HPDE6-E6E7 (cell line): ENCODE results near the gene PTPRK.

Experiments
- DNase-seq: peaks from one replicate; pipeline ENCODE4 v3.0.0; 2011; ENCODE audit warnings: missing footprints; ENCODE audit errors: extremely low spot score

PTPRK gene

DNA sequence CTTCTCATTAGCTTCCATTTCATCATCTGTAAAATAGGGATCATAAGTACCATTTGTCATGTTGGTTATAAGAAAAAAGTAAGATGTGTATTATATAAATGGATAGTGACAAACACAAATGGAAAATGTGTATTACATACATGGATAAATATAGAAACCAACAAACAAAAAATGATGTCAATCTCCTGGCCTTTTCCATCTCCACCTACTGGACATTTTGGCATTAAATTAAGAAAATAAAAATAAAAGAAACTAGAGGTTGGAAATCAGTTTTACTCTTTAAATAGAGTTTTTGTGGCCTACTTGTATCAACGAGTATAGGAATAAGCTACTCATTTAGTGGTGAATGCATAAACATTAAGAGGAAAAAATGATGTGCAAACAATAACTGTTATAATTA, 552.0 kb downstream of the PTPRK start:
- no peak for DNase-seq

DNA sequence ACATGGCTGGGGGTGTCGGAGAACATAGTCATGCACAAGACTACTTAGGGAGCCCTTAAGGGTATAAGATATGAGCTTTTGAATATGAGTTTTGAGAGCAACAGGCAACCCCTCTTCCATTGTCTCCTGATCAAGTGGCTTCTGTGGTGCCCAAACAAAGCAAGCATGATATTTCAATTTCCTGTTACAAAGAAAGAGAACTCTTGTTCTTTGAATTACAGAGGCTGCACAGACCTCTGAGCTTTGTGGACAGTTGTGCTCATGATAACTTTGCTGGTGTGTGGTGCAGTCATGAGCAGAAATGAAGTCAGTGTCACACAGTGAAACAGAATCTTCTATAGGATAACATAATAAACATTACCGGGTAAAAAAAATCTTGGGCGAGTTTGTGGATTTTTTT, 552.7 kb downstream of the PTPRK start:
- no peak for DNase-seq

DNA sequence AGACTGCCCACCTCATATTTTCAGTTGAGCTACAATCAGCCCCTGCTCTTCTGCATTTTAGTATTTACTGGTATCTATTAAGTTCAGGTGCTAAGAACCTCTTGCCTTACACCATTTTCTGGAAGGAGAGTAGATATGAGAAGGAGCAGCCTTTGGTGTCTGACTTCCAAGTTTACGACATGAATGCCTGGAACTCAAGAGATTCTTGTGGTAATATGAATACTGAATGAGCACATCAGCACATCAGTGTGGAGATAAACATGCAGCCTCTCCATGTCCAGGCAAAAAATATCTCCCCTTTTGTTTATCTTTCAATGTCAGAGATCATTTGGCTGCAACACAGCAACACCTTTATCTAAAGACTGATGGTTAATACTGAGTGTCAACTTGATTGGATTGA, 553.8 kb downstream of the PTPRK start:
- DNase-seq = no peak

DNA sequence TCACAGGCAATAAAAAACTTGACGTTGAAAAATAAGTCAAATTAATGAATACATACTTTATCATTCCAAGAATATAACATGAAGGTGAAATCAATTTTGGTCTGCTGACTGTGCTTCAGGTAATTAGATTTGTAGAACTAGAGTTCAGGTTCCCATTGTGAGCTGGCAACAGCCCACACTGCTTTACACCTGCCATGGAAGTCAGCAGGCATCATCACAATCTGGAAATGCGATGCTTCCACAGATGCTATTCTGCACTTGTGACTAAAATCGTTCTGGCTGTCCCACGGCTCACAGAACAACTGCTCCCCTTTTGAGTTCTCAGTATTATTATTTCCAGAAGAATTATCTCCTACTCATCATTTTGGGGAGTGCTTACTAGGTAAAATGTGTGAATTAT, 556.9 kb downstream of the PTPRK start:
- DNase-seq = no peak

DNA sequence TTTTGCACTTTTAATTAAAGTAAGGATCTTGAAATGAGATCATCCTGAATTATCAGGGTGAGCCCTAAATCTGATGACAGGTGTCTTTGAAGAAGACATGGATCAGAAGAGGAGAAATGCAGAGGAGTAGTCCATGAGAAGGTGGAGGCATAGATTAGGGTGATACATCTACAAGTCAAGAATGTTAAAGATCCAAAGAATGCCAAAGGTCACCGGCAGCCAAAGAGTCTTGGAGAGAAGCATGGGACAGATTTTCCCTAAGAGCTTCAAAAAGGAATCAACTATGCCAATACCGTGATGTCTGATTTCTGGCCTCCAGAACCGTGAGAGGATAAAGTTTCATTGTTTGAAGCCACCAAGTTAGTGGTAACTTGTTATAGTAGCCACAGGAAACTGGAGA, 560.5 kb downstream of the PTPRK start:
- no peak for DNase-seq

DNA sequence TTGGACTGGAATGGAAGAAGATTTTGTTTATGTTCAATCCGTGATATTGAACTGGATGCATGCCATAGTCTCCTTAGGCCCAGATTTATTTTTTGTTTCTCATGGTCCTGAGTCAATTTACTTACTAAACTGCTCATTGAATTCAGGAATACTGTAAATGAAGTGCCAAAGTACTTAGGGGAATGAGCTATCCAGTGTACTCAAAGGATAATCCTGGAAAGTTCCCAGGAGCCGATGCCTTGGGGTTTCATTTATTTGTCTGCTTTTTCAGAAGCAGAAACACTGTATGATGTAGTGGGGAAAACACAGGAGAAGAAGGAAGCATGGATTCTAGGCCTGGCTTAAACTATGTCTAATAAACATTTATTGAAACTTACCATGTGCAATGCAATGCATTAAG, 563.4 kb downstream of the PTPRK start:
- no peak for DNase-seq

DNA sequence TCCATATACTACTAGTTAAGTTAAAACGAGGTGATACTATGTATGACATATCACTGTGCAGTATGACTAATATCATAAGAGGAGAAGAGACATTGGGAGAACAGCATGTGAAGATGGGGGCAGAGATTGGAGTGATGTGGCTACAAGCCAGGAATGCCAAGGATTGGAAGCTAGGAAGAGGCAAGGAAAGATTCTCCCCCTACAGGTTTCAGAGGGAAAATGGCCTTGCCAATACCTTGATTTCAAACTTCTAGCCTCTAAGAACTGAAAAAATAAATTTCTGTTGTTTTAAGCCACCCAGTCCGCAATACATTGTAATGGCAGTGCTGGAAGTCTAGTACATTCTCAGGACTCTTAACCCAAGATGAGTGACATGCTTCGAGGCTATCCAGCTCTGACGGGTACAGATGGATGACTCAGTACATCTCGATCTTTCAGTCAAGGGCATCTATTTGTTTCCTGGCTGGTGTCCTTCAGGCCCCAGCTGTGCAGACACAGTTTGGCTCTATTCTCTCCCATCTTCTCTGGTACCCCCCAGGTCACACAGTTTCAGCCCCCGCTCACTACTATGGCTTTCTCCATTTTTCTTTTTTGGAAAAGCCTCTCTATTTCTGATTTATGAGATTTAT, 564.0 kb downstream of the PTPRK start:
- DNase-seq = peak; percentile 33

DNA sequence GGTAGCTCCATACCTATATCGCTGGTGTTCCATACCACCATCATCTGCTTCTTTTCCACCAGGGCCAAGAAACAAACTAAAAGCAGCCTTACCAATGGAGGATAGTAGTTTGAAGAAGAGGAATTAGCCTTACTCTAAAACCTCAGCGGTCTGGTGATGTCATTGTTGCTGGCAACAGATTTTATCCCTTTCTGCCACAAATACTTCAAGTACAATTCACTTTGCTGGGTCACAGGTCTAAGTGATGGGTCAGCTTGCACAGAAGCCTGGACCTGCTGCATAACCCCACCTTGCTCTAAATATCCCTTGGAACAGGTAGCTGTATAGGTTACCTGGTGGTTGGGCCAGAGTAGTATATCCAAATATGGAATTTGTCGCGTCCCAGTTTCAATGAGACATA, 566.3 kb downstream of the PTPRK start:
- DNase-seq = no peak

DNA sequence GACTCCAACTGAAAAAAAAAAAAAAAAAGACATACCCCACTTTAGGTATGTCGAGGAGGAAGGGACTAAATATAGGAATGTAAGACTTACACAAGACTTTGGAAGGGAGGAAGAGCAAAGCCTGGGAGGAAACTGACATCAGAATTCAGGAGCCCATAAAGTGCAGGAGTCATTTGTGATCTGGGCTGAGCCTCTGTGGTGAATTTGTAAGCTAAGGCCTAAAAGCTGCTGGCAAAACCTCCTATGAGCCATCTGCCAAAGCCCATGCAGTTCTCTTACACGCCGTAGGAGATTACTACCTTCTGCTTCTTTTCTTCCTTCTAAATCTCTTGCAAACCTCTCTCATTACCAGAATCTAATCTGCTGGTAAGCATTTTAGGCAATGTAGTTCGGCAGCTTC, 567.6 kb downstream of the PTPRK start:
- DNase-seq = no peak

DNA sequence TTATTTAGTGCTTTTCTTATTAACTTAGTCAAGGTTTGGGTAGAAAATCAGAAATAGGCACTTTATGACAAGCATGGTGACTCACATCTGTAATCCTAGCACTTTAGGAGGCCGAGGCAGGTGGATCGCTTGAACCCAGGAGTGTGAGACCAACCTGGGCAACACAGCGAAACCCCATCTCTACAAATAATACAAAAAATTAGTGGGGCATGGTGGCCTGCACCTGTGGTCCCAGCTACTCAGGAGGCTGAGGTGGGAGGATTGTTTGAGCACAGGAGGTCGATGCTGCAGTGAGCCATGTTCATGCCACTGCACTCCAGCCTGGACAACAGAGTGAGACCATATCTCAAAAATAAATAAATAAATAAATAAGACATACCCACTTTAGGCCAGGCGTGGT, 568.2 kb downstream of the PTPRK start:
- DNase-seq = no peak

DNA sequence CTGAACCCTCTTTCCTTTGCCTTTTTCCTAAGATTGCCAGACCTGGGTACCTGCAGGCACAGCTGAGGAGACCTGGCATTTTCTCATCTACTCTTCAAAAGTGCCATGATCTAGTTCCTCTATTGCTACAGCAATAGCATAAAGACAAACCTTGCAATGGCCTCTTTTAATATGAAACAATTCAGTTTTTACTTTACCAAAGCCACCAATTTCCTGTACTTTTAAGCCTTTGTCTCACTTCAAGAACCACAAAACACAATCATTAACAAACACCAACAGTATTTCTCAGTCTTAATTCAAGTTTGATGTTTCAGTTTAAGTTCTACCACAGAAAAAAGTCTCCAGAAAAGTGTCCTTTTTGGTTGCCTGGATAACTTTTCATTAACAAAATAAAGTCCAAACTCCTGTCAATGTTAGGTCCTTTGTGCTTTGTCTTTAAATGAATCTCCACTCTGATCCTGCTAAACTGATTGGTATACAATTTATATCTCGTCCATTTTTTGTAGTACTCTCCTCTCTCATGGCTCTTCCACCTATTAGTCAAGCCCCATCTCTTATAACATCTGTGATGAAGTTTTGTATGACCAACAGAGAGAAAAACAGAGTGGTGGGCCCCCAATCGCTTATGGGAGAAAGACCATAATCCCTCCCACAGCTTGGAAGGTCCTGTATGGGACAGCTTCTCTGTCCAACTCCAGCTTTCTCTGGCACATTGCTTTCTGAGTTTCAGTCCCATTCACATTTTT, 569.1 kb downstream of the PTPRK start:
- no peak for DNase-seq

DNA sequence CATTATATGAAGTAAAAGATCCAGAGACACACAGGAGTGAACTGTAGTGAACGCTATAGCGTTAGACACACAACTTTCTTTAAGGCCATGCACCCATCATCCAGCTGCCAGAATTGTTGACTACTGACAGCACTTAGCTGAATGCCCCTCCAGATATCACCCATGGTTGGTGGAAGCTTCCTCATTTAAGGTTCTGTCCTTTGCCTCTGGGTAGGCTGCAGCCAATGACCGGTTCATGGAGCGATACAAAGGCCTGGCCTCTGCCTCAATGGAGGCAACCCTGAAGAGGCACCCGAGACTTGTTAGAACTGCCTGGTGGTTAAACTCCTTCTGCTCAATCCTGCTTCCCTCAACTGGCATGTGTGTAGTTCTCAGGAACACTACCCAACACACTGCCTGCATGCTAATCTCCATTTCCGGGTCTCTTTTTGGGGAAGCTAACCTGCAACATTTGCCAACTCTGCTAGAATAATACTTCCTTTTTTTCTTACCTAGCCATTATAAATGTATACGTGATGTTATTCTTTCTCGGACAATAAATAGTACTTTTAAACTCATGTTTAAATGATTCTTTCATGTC, 569.7 kb downstream of the PTPRK start:
- no peak for DNase-seq

DNA sequence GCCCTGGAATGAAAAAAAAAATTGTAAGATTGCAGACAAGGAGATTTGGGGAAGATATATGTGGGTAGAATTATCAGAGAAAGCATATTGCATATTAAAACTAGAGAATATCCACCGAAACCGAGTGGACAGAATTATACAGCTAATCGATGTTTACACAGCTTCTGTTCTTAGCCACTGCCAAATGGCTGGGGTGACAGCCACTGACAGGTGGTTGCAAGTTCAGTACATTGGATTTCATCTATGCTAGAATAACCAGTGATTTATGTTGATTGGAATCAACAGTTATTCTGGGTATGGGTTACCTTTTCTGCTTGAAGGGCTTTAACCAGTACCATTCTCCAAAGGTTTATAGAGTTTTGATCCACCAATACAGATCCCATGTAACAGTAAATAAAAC, 571.1 kb downstream of the PTPRK start:
- DNase-seq = no peak

DNA sequence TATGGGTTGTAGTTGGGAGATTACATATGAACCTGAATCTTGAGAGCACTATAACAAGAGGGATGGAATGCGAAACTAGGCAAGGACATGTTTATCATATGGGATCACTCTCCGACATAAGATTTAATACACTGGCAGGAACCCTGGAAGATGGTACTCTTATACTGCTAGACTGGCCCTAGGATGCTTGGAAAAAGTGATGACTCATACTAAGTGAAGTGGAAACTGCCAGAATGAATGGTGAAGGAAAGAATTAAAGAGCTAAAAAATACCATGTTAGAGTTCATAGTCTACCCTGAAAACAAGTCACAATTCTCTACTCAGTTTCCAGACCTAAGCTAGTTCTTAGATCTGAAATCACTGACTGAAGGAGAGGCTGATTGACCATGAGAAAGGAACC, 574.0 kb downstream of the PTPRK start:
- no peak for DNase-seq

DNA sequence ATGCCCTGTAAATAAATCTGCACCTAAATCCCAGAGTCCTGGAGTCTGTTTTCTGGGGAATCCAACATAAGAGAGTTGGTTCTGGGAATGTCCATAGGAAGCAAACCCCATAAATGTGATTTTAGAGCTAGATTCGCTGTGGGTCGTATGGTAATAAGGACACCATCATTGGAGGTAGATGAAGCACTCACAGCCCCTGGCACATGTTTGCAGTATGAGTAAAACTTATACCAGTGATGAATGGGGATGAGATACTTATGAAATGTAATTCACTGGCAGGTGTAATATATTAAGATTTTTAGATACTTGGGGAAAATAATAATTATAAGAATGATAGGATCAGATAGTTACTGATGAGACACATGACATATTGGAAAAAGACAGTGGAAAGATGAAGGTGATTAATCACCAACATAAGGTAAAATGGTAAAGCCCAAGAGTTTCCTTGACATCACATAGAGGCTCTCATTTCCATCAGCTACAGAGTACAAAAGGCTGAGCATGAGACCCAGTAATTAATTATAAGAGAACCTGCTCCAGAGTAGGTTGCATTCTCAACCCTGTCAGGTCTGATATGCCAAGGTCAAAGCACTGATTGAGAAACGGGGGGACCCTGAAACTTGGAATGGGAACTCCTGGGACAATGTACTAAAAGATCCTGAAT, 574.8 kb downstream of the PTPRK start:
- no peak for DNase-seq

DNA sequence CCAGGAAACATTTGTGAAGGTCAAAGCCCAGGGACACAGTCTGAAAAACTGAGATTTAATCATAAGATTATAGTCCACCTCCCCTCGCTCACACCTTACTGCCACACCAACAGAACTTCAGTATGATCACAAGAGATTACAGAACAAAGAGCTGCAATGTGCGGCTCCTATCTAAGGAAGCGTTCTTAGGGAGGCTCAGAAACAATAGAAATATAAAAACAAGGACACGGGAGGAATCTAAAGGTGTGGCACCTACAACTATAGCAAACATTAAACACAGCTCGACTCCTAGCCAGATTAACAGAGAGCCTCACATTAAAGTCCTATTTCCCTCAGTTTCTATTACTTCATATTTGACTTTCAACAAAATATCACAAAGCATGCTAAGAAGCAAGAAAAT, 579.2 kb downstream of the PTPRK start:
- DNase-seq = no peak

DNA sequence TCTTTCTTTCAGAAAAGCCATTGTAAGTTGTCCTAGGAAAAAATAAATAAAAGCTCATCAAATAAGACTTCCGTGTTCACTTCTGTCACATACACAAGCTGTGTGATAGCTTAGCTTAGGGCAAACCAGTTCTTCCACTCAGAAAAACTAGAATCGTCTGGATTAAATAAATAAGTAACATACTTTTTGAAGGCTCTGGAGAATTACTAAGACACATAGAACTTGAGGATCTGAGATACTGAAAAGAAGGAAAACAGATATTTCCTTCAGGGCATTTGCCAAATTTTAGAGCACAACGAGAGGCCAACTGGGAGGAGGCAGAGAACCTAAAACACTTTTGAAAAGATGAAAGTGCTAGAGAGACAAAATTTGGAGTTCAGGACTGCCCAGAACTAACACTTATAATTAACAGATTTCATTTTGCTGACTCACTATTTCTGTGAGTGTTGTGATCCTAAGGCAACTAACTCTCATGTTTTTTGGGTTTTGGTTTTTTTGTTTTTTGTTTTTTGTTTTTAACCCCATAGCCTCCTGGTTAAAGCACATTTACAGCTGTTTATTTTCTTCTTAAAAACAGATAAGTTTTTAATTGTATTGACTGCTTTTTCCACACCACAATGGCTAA, 580.8 kb downstream of the PTPRK start:
- no peak for DNase-seq

DNA sequence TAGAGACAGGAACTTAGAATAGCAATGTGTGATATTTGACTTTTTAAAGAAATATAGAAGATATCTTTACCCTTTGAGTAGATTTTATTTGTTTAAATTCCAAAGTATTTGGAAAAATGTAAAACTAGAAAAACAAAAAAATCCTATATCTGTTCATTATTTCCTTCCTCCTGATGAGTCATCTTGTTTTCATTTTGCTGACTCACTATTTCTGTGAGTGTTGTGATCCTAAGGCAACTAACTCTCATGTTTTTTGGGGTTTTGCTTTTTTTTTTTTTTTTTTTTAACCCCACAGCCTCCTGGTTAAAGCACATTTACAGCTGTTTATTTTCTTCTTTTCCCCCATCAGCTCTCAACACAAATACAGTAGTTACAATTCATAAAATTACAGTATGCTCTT, 581.7 kb downstream of the PTPRK start:
- DNase-seq = no peak

DNA sequence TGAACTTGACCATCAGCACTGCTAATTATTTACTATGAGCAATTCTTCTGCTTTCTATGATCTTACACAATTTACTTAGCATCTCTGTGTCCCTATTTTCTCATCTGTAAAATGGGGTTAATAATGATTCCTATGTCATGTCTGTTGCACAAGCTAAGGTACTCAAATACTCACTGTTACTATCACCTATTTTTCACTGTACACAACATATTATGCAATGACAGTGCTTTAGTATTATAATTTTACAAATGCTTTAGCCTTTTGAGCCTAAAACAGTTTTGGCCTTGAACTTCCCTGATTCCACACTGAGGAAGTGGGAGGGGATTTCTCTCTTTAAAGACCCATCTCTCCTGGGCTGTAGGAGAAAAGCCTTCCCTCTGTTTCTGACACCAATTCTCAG, 582.7 kb downstream of the PTPRK start:
- no peak for DNase-seq

DNA sequence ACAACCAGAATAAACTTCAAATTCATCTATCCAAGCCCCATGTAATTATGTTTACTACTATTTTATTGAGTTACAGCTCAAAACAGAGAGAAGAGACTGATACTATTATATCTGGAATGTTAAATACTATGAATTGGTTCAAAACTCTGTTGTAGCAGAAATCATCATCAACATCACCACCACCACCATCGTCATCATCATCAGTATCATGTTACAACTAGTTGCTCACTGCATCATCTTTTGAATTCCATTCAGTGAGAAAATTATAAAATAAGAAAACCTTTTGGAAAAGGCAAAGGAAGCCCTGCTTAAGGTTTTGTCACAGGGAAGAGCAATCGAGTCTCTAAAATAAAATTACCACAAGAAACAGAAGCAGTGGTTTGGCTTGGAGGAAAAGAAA, 583.3 kb downstream of the PTPRK start:
- no peak for DNase-seq

DNA sequence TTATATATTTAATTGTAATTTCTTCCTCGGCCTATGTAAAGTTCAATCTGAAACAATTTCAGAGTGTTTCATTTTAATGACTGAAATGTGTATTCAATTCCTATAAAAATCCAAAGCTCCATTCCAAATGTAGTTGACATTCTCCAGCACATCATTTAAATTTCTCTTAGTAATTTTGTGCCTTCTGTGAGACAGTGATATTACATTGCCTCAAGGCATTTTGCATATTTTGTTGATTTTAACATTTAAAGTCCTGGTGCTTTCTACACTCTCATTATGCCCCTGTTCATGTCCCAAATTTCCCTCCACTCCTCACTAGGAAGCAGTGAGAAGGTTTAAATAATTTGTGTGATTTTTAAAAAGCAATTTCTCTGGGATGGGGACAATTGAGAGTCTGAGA, 585.4 kb downstream of the PTPRK start:
- no peak for DNase-seq
